ENCODE data around the gene GPR32.

GPR32 gene

DNA sequence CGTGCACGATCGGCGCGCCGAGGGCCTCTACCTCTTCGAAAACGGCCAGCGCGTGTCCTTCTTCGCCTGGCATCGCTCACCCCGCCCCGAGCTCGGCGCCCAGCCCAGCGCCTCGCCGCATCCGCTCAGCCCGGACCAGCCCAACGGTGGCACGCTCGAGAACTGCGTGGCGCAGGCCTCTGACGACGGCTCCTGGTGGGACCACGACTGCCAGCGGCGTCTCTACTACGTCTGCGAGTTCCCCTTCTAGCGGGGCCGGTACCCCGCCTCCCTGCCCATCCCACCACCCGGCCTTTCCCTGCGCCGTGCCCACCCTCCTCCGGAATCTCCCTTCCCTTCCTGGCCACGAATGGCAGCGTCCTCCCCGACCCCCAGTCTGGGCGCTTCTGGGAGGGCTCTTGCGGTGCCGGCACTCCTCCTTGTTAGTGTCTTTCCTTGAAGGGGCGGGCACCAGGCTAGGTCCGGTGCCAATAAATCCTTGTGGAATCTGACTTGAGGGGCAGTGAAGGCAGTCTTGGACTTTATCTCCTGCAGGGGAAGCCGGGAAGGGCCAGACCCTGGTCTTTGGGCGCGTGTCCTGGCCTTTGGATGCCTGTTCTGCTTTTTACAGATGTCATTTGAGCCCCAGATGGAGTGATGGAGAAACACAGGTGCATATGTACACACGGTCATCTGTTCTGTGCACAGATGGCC, 44.9 kb upstream of the GPR32 start (continued):
- TF ChIP-seq, protein P1, sequence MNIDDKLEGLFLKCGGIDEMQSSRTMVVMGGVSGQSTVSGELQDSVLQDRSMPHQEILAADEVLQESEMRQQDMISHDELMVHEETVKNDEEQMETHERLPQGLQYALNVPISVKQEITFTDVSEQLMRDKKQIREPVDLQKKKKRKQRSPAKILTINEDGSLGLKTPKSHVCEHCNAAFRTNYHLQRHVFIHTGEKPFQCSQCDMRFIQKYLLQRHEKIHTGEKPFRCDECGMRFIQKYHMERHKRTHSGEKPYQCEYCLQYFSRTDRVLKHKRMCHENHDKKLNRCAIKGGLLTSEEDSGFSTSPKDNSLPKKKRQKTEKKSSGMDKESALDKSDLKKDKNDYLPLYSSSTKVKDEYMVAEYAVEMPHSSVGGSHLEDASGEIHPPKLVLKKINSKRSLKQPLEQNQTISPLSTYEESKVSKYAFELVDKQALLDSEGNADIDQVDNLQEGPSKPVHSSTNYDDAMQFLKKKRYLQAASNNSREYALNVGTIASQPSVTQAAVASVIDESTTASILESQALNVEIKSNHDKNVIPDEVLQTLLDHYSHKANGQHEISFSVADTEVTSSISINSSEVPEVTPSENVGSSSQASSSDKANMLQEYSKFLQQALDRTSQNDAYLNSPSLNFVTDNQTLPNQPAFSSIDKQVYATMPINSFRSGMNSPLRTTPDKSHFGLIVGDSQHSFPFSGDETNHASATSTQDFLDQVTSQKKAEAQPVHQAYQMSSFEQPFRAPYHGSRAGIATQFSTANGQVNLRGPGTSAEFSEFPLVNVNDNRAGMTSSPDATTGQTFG (tag by site-specific recombination; IDR thresholded peaks at IDR 0.05; ENCODE audit: borderline replicate concordance) = no peak
- TF ChIP-seq TSHZ1 (tag by site-specific recombination; IDR thresholded peaks at IDR 0.05; ENCODE audit: borderline replicate concordance) (no peak), ZNF248 (tag by site-specific recombination; IDR thresholded peaks at IDR 0.05) (no peak), ZXDB (tag by site-specific recombination; IDR thresholded peaks at IDR 0.05) (peak; percentile 67), SP7 (tag by site-specific recombination; IDR thresholded peaks at IDR 0.05) (peak; percentile 37; the same call in 1 of the 2 replicates), ZNF654 (tag by site-specific recombination; IDR thresholded peaks at IDR 0.05; ENCODE audit: low read depth) (no peak), ZNF223 (tag by site-specific recombination; IDR thresholded peaks at IDR 0.05) (0 out of 2 replicates have a peak, but pooled peaks have one; percentile 35), ZNF146 (tag by site-specific recombination; IDR thresholded peaks at IDR 0.05) (no peak), YY1 (tag by site-specific recombination; IDR thresholded peaks at IDR 0.05) (0 out of 2 replicates have a peak, but pooled peaks have one; percentile 16), ZNF132 (tag by site-specific recombination; IDR thresholded peaks at IDR 0.05; ENCODE audit: borderline replicate concordance) (no peak), ZBTB20 (tag by site-specific recombination; IDR thresholded peaks at IDR 0.05) (peak; percentile 1; the same call in 1 of the 2 replicates), ZNF23 (tag by site-specific recombination; IDR thresholded peaks at IDR 0.05; ENCODE audit: borderline replicate concordance) (no peak), ZBTB48 (tag by site-specific recombination; IDR thresholded peaks at IDR 0.05) (peak; percentile 34; the same call in 1 of the 2 replicates), ZNF26 (tag by site-specific recombination; IDR thresholded peaks at IDR 0.05) (no peak), ZNF843 (tag by site-specific recombination; IDR thresholded peaks at IDR 0.05) (peak; percentile 44; the same call in 1 of the 2 replicates), ELK4 (IDR thresholded peaks at IDR 0.05; ENCODE audit: borderline replicate concordance, low read depth, low read length) (no peak), ZNF169 (tag by site-specific recombination; IDR thresholded peaks at IDR 0.05) (0 out of 2 replicates have a peak, but pooled peaks have one; percentile 55), ZNF416 (tag by site-specific recombination; IDR thresholded peaks at IDR 0.05) (no peak), ZNF266 (tag by site-specific recombination; IDR thresholded peaks at IDR 0.05; ENCODE audit: low read depth) (no peak), ZNF37A (tag by site-specific recombination; IDR thresholded peaks at IDR 0.05) (no peak), ZNF521 (tag by site-specific recombination; IDR thresholded peaks at IDR 0.05) (no peak), GLIS2 (tag by site-specific recombination; IDR thresholded peaks at IDR 0.05) (peak; percentile 58), ZFHX2 (tag by site-specific recombination; conservative IDR thresholded peaks at IDR 0.05) (no peak), ZNF561 (tag by site-specific recombination; IDR thresholded peaks at IDR 0.05; ENCODE audit: borderline replicate concordance) (no peak), ZBTB7A (tag by site-specific recombination; IDR thresholded peaks at IDR 0.05; ENCODE audit: low read depth) (no peak), ZNF433 (tag by site-specific recombination; IDR thresholded peaks at IDR 0.05; ENCODE audit: low read depth) (no peak), ZNF791 (tag by site-specific recombination; IDR thresholded peaks at IDR 0.05) (no peak), ZFP3 (tag by site-specific recombination; IDR thresholded peaks at IDR 0.05; ENCODE audit: low read depth) (no peak)
- TF ChIP-seq, protein P2, sequence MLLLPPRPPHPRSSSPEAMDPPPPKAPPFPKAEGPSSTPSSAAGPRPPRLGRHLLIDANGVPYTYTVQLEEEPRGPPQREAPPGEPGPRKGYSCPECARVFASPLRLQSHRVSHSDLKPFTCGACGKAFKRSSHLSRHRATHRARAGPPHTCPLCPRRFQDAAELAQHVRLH (tag by site-specific recombination; IDR thresholded peaks at IDR 0.05) = 0 out of 2 replicates have a peak, but pooled peaks have one; percentile 27
